Endothelial cell of umbilical vein (primary cell): Measurements from ENCODE around the gene CROCC.

Experiments
- CTCF ChIP-seq, 2 donors: IDR thresholded peaks; 1 replicate in 1 of 2; 2 replicates in 1 of 2; pipeline ENCODE4 v1.5.1; 2011; ENCODE audit warnings: low read length in 2 of 2, mild to moderate bottlenecking in 2 of 2, moderate library complexity in 2 of 2, control low read depth in 1 of 2, inconsistent platforms in 1 of 2, low read depth in 1 of 2; ENCODE audit not compliant: insufficient read depth in 1 of 2; ENCODE audit errors: extremely low read depth in 1 of 2
- EZH2 ChIP-seq: IDR thresholded peaks from 2 replicates; pipeline ENCODE4 v1.6.1; 2012; ENCODE audit warnings: borderline replicate concordance, low read depth, mild to moderate bottlenecking, moderate library complexity, low read length, inconsistent platforms; ENCODE audit not compliant: severe bottlenecking
- FOS ChIP-seq: IDR thresholded peaks from 2 replicates; pipeline ENCODE4 v1.6.1; 2011; ENCODE audit warnings: mild to moderate bottlenecking, low read length, moderate library complexity, borderline replicate concordance; ENCODE audit not compliant: insufficient read depth
- GATA2 ChIP-seq: IDR thresholded peaks from 2 replicates; pipeline ENCODE4 v1.7.0; 2011; ENCODE audit warnings: low read depth, mild to moderate bottlenecking, moderate library complexity, mixed read lengths, low read length; ENCODE audit not compliant: insufficient read length, insufficient read depth
- MAX ChIP-seq: IDR thresholded peaks from 2 replicates; pipeline ENCODE4 v1.6.1; 2011; ENCODE audit not compliant: insufficient read depth, insufficient read length
- POLR2A ChIP-seq: IDR thresholded peaks from 2 replicates; pipeline ENCODE4 v1.6.1; 2012; ENCODE audit warnings: low read depth, mild to moderate bottlenecking, control low read depth, low read length
- POLR2AphosphoS5 ChIP-seq: IDR thresholded peaks from 2 replicates; pipeline ENCODE4 v1.6.1; 2012; ENCODE audit warnings: low read depth, mild to moderate bottlenecking, control low read depth, low read length, moderate library complexity; ENCODE audit not compliant: insufficient read depth

- TF ChIP-seq CTCF (IDR thresholded peaks at IDR 0.05; ENCODE audit: extremely low read depth in 1 of 2, insufficient read depth in 1 of 2, low read depth in 1 of 2, low read length in 2 of 2) (no peak), MAX (no peak), GATA2 (no peak), POLR2A (no peak), FOS (no peak), EZH2 (no peak), POLR2AphosphoS5 (no peak)
Measured at GRCh38 chr1:16946646-16947045, 24.9 kb downstream of the CROCC start.
